ENCODE data around the gene CAPN13.

- TF ChIP-seq, protein P1, sequence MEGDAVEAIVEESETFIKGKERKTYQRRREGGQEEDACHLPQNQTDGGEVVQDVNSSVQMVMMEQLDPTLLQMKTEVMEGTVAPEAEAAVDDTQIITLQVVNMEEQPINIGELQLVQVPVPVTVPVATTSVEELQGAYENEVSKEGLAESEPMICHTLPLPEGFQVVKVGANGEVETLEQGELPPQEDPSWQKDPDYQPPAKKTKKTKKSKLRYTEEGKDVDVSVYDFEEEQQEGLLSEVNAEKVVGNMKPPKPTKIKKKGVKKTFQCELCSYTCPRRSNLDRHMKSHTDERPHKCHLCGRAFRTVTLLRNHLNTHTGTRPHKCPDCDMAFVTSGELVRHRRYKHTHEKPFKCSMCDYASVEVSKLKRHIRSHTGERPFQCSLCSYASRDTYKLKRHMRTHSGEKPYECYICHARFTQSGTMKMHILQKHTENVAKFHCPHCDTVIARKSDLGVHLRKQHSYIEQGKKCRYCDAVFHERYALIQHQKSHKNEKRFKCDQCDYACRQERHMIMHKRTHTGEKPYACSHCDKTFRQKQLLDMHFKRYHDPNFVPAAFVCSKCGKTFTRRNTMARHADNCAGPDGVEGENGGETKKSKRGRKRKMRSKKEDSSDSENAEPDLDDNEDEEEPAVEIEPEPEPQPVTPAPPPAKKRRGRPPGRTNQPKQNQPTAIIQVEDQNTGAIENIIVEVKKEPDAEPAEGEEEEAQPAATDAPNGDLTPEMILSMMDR (IDR thresholded peaks at IDR 0.05): no peak
- no peak for TF ChIP-seq POLR2A (IDR thresholded peaks at IDR 0.05)
These were observed 4.0 kb downstream of the CAPN13 start for GRCh38 chr2:30803281-30803680.

Measured in esophagus squamous epithelium (tissue), 4 donors.